H1 (cell line): ENCODE measurements around the gene ADAT3.

Experiments used
- CEBPB ChIP-seq: IDR thresholded peaks from 2 replicates; pipeline ENCODE4 v1.6.1; 2012; ENCODE audit warnings: low read depth, low read length
- GABPA ChIP-seq: IDR thresholded peaks from 2 replicates; pipeline ENCODE4 v1.6.1; 2011; ENCODE audit warnings: mild to moderate bottlenecking, low read length, moderate library complexity, borderline replicate concordance; ENCODE audit not compliant: insufficient read depth
- JUN ChIP-seq: IDR thresholded peaks from 2 replicates; pipeline ENCODE4 v1.6.1; 2011; ENCODE audit warnings: low read depth, mild to moderate bottlenecking, improper control_type of control experiment, low read length
- KDM5A ChIP-seq: fragments of 200-600 bp; IDR thresholded peaks from 2 replicates; pipeline ENCODE4 v1.7.1; 2012; ENCODE audit warnings: mild to moderate bottlenecking, low read length, inconsistent platforms, mixed read lengths
- POLR2A ChIP-seq, 2 experiments: IDR thresholded peaks; 1 replicate in 1 of 2; 2 replicates in 1 of 2; pipeline ENCODE4 v1.6.1; 2011; ENCODE audit warnings: low read depth in 2 of 2, low read length in 2 of 2, mild to moderate bottlenecking in 2 of 2; ENCODE audit errors: control extremely low read depth in 1 of 2
- POLR2AphosphoS5 ChIP-seq: IDR thresholded peaks from 2 replicates; pipeline ENCODE4 v1.6.1; 2011; ENCODE audit warnings: low read depth, low read length
- RAD21 ChIP-seq, 2 experiments: IDR thresholded peaks in 1 of 2; conservative IDR thresholded peaks in 1 of 2; 2 replicates each; pipeline ENCODE4 v1.6.1; 2011; ENCODE audit warnings: low read depth in 2 of 2, low read length in 2 of 2, improper control_type of control experiment in 1 of 2, inconsistent platforms in 1 of 2, mild to moderate bottlenecking in 1 of 2, moderate library complexity in 1 of 2
- USF2 ChIP-seq: IDR thresholded peaks from 2 replicates; pipeline ENCODE4 v1.6.1; 2011; ENCODE audit warnings: low read length, improper control_type of control experiment
- TF ChIP-seq, protein P1 (sequence below), 3 experiments: IDR thresholded peaks; 1 replicate in 2 of 3; 2 replicates in 1 of 3; pipeline versions ENCODE4 v1.5.1 to v1.6.1; 2011; ENCODE audit warnings: low read length in 3 of 3, mild to moderate bottlenecking in 3 of 3, inconsistent platforms in 2 of 3, low read depth in 1 of 3, moderate library complexity in 1 of 3; ENCODE audit not compliant: insufficient read depth in 1 of 3; ENCODE audit errors: control extremely low read depth in 1 of 3

DNA sequence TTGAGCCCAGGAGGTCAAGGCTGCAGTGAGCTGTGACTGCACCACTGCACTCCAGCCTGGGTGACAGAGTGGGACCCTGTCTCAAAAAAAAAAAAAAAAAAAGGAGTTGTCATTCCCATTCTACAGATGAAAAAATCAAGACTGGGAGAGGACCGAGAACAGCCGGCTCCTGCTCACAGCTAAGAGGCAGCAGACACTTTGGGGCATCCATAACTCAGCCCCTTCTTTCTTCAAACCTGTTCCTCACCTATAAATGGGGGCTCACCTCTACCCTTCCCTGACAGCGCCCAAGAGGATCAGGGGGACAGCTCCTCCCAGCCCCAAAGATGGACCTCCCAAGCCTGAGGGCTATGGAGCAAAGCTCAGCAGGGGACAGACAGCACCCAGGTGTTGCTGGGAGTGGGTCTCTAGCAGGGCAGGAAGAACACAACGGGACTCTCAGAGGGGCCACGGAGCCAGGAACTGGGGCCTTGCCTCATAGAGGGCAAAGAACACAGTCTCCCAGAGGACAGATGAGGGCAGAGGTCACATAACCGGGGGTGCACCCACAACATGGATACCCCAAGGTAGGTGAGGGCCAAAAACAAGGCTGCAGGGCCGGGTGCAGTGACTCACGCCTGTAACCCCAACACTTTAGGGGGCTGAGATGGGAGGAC is 38.4 kb upstream of the ADAT3 start:
- TF ChIP-seq CEBPB (no peak), POLR2A (IDR thresholded peaks at IDR 0.05; ENCODE audit: control extremely low read depth in 1 of 2, low read depth in 2 of 2, low read length in 2 of 2) (no peak), KDM5A (no peak), USF2 (no peak), JUN (no peak), RAD21 (IDR thresholded peaks at IDR 0.05 in 1 of 2, conservative IDR thresholded peaks at IDR 0.05 in 1 of 2; ENCODE audit: low read depth in 2 of 2, low read length in 2 of 2) (no peak), GABPA (no peak), POLR2AphosphoS5 (0 out of 2 replicates have a peak, but pooled peaks have one; percentile 4)
- TF ChIP-seq, protein P1, sequence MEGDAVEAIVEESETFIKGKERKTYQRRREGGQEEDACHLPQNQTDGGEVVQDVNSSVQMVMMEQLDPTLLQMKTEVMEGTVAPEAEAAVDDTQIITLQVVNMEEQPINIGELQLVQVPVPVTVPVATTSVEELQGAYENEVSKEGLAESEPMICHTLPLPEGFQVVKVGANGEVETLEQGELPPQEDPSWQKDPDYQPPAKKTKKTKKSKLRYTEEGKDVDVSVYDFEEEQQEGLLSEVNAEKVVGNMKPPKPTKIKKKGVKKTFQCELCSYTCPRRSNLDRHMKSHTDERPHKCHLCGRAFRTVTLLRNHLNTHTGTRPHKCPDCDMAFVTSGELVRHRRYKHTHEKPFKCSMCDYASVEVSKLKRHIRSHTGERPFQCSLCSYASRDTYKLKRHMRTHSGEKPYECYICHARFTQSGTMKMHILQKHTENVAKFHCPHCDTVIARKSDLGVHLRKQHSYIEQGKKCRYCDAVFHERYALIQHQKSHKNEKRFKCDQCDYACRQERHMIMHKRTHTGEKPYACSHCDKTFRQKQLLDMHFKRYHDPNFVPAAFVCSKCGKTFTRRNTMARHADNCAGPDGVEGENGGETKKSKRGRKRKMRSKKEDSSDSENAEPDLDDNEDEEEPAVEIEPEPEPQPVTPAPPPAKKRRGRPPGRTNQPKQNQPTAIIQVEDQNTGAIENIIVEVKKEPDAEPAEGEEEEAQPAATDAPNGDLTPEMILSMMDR (IDR thresholded peaks at IDR 0.05; ENCODE audit: control extremely low read depth in 1 of 3, insufficient read depth in 1 of 3, low read depth in 1 of 3, low read length in 3 of 3), result no peak
